Prostate gland (tissue), 2 donors: ENCODE measurements around the gene IL1RAPL2. TPM values are rescaled to one million over a fixed set of nuclear protein-coding genes. Genes with fewer than 3 reads are reported as not detected.

Source experiments
- DNase-seq: peaks from one replicate; pipeline ENCODE4 v3.0.0-alpha.2; 2019; ENCODE audit warnings: low spot score
- H3K27ac ChIP-seq, 2 donors: fragments of 200-600 bp; sonication (generic); 2 replicates each; pipeline ENCODE4 v1.5.1; 2017 to 2019
- H3K27me3 ChIP-seq: fragments of 200-600 bp; sonication (generic); replicated peaks from 2 replicates; pipeline ENCODE4 v1.5.1; 2019; ENCODE audit not compliant: insufficient read depth
- H3K36me3 ChIP-seq, 2 donors: fragments of 200-600 bp; sonication (generic); 1 replicate in 1 of 2; 2 replicates in 1 of 2; pipeline versions ENCODE4 v1.5.1 to v1.8.1; 2017 to 2019
- H3K4me1 ChIP-seq: fragments of 200-600 bp; sonication (generic); replicated peaks from 2 replicates; pipeline ENCODE4 v1.5.1; 2019
- H3K4me3 ChIP-seq, 2 donors: fragments of 200-600 bp; sonication (generic); 2 replicates each; pipeline ENCODE4 v1.5.1; 2017 to 2019
- H3K9me3 ChIP-seq: fragments of 200-600 bp; sonication (generic); 2 replicates; pipeline ENCODE4 v1.5.1; 2017
- POLR2A ChIP-seq: fragments of 450-650 bp; IDR thresholded peaks from one replicate; pipeline ENCODE4 v1.6.1; 2016; ENCODE audit warnings: antibody characterized with exemption, mild to moderate bottlenecking
- POLR2AphosphoS5 ChIP-seq: sonication (generic); formaldehyde crosslinking; IDR thresholded peaks from one replicate; pipeline ENCODE4 v1.6.1; 2017; ENCODE audit warnings: antibody characterized with exemption
- WGBS: methylation state at CpG from one replicate; pipeline ENCODE4 v1.1.5; 2018; 5-methylcytosine and 5-hydroxymethylcytosine counted together
- intact Hi-C: fragments of 100-400 bp; cut with DNase I; formaldehyde crosslinking; loops from one replicate; pipeline ENCODE4 v1.14.2; 2022
- total RNA-seq, 2 donors: library from RNA; depleted of rRNA; stranded (reverse); fragments of >200 nt; gene quantifications; one replicate each; pipeline ENCODE4 v1.1.0, GENCODE V29; 2016
- TF ChIP-seq, protein P1 (sequence below), 4 experiments: fragments of 200-600 bp in 2 of 4; fragments of 450-650 bp in 2 of 4; sonication (generic) in 2 of 4; IDR thresholded peaks; 1 replicate in 3 of 4; 2 replicates in 1 of 4; pipeline ENCODE4 v1.5.1; 2016 to 2019; ENCODE audit warnings: antibody characterized with exemption in 4 of 4, mild to moderate bottlenecking in 2 of 4, moderate library complexity in 2 of 4

IL1RAPL2 gene
- total RNA-seq, 2 donors from 2014 or later = 0.51 TPM; not detected in 1

GRCh38 chrX:105313596-105313995 is 747.6 kb downstream of the IL1RAPL2 start:
- 41% methylated on average over 1 of the region's 1 CpG for WGBS
- Histone ChIP-seq H3K27ac (no peak overlapping the region), H3K27me3 (no peaks in the 10 kb centered on the region), H3K4me3 (no peak overlapping the region), H3K9me3 (no peaks in the 10 kb centered on the region), H3K36me3 (no peaks in the 10 kb centered on the region), H3K4me1 (no peaks in the 10 kb centered on the region)
- DNase-seq = no peak
- TF ChIP-seq, protein P1, sequence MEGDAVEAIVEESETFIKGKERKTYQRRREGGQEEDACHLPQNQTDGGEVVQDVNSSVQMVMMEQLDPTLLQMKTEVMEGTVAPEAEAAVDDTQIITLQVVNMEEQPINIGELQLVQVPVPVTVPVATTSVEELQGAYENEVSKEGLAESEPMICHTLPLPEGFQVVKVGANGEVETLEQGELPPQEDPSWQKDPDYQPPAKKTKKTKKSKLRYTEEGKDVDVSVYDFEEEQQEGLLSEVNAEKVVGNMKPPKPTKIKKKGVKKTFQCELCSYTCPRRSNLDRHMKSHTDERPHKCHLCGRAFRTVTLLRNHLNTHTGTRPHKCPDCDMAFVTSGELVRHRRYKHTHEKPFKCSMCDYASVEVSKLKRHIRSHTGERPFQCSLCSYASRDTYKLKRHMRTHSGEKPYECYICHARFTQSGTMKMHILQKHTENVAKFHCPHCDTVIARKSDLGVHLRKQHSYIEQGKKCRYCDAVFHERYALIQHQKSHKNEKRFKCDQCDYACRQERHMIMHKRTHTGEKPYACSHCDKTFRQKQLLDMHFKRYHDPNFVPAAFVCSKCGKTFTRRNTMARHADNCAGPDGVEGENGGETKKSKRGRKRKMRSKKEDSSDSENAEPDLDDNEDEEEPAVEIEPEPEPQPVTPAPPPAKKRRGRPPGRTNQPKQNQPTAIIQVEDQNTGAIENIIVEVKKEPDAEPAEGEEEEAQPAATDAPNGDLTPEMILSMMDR (IDR thresholded peaks at IDR 0.05) = no peak
- TF ChIP-seq POLR2AphosphoS5 = no peak
- no peak for TF ChIP-seq POLR2A
- intact Hi-C loops = no loop called here

DNA sequence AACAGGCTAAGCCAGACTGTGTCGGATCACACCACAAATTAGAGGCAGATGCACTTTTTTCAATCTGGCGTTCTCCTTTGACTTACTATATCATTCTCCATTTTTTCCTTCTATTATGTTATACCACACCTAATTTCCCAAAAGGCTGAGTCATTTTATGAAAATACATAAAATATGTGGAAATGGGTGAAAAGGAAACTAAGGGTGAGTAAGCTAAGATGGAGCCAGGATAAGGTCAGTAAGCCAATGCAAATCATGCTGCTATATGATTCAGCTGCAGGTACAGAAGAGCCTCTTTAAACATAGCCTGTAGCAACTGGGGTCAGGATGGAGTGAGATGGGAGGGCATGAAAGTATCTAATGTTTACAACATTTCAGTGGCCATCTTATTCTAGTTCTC is 748.5 kb downstream of the IL1RAPL2 start:
- WGBS = 75% methylated on average over 2 of the region's 2 CpGs
- no peak for DNase-seq
- no peaks in the 10 kb centered on the region for H3K4me1 ChIP-seq
- H3K36me3 ChIP-seq = no peaks in the 10 kb centered on the region
- no peaks in the 10 kb centered on the region for H3K9me3 ChIP-seq
- no peak overlapping the region for H3K4me3 ChIP-seq
- no peaks in the 10 kb centered on the region for H3K27me3 ChIP-seq
- no peak overlapping the region for H3K27ac ChIP-seq
- TF ChIP-seq POLR2AphosphoS5 (no peak), POLR2A (no peak)
- TF ChIP-seq, protein P1 (IDR thresholded peaks at IDR 0.05) = no peak
- intact Hi-C loops = no loop called here

- intact Hi-C loops = no loop called here
- TF ChIP-seq POLR2A (no peak), POLR2AphosphoS5 (no peak)
- TF ChIP-seq, protein P1 (IDR thresholded peaks at IDR 0.05) = no peak
- 84% methylated on average over 1 of the region's 1 CpG for WGBS
- H3K4me3 ChIP-seq = no peak overlapping the region
- H3K27me3 ChIP-seq = no peaks in the 10 kb centered on the region
- no peak overlapping the region for H3K27ac ChIP-seq
- no peak for DNase-seq
- no peaks in the 10 kb centered on the region for H3K4me1 ChIP-seq
- no peaks in the 10 kb centered on the region for H3K9me3 ChIP-seq
- no peaks in the 10 kb centered on the region for H3K36me3 ChIP-seq
These were observed 749.2 kb downstream of the IL1RAPL2 start for GRCh38 chrX:105315248-105315647.

DNA sequence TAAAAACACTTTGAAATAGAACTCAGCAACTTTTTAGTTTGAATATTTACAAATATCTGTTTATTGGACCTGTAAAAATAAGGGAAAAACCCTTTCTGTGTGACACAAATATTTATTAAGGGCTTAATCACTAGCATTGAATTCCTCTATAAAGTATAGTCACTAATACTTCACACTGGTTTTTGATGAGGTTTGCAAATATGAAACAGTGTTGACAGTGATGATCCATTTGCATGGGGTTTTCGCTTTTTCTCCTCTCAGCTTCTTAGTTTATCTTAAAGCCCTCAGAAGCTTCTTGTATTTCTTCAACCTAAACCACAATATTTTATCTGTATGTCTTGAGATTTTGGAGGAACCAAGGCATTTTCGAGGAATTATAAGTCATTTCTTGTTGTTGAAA is 751.1 kb downstream of the IL1RAPL2 start:
- TF ChIP-seq, protein P1 (IDR thresholded peaks at IDR 0.05) = no peak
- TF ChIP-seq POLR2AphosphoS5 = no peak
- no peak for TF ChIP-seq POLR2A
- H3K4me3 ChIP-seq = no peak overlapping the region
- 81% methylated on average over 2 of the region's 2 CpGs for WGBS
- no peaks in the 10 kb centered on the region for H3K4me1 ChIP-seq
- H3K36me3 ChIP-seq = no peaks in the 10 kb centered on the region
- no peaks in the 10 kb centered on the region for H3K27me3 ChIP-seq
- DNase-seq = no peak
- no peaks in the 10 kb centered on the region for H3K9me3 ChIP-seq
- intact Hi-C loops = no loop called here
- no peak overlapping the region for H3K27ac ChIP-seq

GRCh38 chrX:105323928-105324327 is 757.9 kb downstream of the IL1RAPL2 start:
- intact Hi-C loops = no loop called here
- WGBS = 18% methylated on average over 1 of the region's 1 CpG
- no peak for DNase-seq
- H3K27ac ChIP-seq = no peak overlapping the region
- no peaks in the 10 kb centered on the region for H3K27me3 ChIP-seq
- H3K4me3 ChIP-seq = no peak overlapping the region
- H3K4me1 ChIP-seq = no peaks in the 10 kb centered on the region
- H3K9me3 ChIP-seq = no peaks in the 10 kb centered on the region
- H3K36me3 ChIP-seq = no peaks in the 10 kb centered on the region
- TF ChIP-seq, protein P1 (IDR thresholded peaks at IDR 0.05) = no peak
- TF ChIP-seq POLR2AphosphoS5 (no peak), POLR2A (no peak)
